Lung (tissue), 12 donors: ENCODE measurements around the gene ZNF521. TPM values are rescaled to one million over a fixed set of nuclear protein-coding genes. Genes with fewer than 3 reads are reported as not detected.

Experiments
- ATAC-seq: fragments of 200-7000 bp; cut with Tn5 transposase; one replicate; pipeline ENCODE4 v1.9.1; 2020; ENCODE audit warnings: moderate number of reproducible peaks; ENCODE audit not compliant: insufficient read depth, low FRiP score
- DNase-seq, 3 donors: peaks; one replicate each; pipeline ENCODE4 v3.0.0-alpha.2; 2013 to 2017
- H3K27ac ChIP-seq, 2 donors: one replicate each; pipeline ENCODE4 v1.5.1; 2013; ENCODE audit warnings: mild to moderate bottlenecking in 2 of 2, moderate library complexity in 2 of 2, control low read depth in 1 of 2, inconsistent platforms in 1 of 2, low read depth in 1 of 2, low read length in 1 of 2
- H3K27me3 ChIP-seq, 3 donors: one replicate each; pipeline ENCODE4 v1.5.1; 2013; ENCODE audit warnings: low read length in 2 of 3; ENCODE audit not compliant: control insufficient read depth in 3 of 3, insufficient read depth in 3 of 3
- H3K36me3 ChIP-seq, 4 donors: one replicate each; pipeline ENCODE4 v1.5.1; 2013; ENCODE audit warnings: low read length in 4 of 4, mild to moderate bottlenecking in 1 of 4, moderate library complexity in 1 of 4; ENCODE audit not compliant: control insufficient read depth in 4 of 4, insufficient read depth in 4 of 4
- H3K4me1 ChIP-seq, 5 donors: one replicate each; pipeline ENCODE4 v1.5.1; 2013; ENCODE audit warnings: low read length in 5 of 5, mild to moderate bottlenecking in 2 of 5, moderate library complexity in 1 of 5; ENCODE audit not compliant: control insufficient read depth in 5 of 5, insufficient read depth in 5 of 5
- H3K4me3 ChIP-seq: one replicate; pipeline ENCODE4 v1.5.1; 2013; ENCODE audit warnings: mild to moderate bottlenecking, control low read depth, moderate library complexity
- H3K9ac ChIP-seq, 2 donors: one replicate each; pipeline ENCODE4 v1.5.1; 2013; ENCODE audit warnings: low read length in 2 of 2, control low read depth in 1 of 2; ENCODE audit not compliant: insufficient read depth in 1 of 2
- H3K9me3 ChIP-seq, 4 donors: one replicate each; pipeline ENCODE4 v1.5.1; 2013; ENCODE audit warnings: low read length in 3 of 4, mild to moderate bottlenecking in 1 of 4, moderate library complexity in 1 of 4; ENCODE audit not compliant: control insufficient read depth in 4 of 4, insufficient read depth in 3 of 4
- CTCF ChIP-seq: IDR thresholded peaks from 2 replicates; pipeline ENCODE4 v1.5.1; 2012; ENCODE audit warnings: mild to moderate bottlenecking; ENCODE audit errors: control extremely low read depth, extremely low read depth
- WGBS, 2 donors: extraction: QIAGEN DNeasy Blood & Tissue Kit; methylation state at CpG; one replicate each; pipeline ENCODE4 v1.1.7; 2013; 5-methylcytosine and 5-hydroxymethylcytosine counted together
- polyA plus RNA-seq, 2 donors: library from polyadenylated mRNA; stranded (reverse); fragments of 200-250 nt; gene quantifications; one replicate each; pipeline ENCODE4 v1.2.1, GENCODE V29; 2013
- total RNA-seq, 2 donors: library from RNA; depleted of rRNA in 1 of 2; stranded (reverse); fragments of >200 nt in 1 of 2; gene quantifications; one replicate each; pipeline ENCODE4 v1.2.1, GENCODE V29; 2014 to 2021
- donor health status: control.
- donor health status: control.
- donor health status: Bipolar disorder and iron deficiency.
- donor health status: healthy.
- donor health status: DM: yes; HTN: yes; CAD: no.

ZNF521 gene
- total and polyA plus RNA-seq, 4 donors = 1.5 to 48.8 (median 10.7) TPM

DNA sequence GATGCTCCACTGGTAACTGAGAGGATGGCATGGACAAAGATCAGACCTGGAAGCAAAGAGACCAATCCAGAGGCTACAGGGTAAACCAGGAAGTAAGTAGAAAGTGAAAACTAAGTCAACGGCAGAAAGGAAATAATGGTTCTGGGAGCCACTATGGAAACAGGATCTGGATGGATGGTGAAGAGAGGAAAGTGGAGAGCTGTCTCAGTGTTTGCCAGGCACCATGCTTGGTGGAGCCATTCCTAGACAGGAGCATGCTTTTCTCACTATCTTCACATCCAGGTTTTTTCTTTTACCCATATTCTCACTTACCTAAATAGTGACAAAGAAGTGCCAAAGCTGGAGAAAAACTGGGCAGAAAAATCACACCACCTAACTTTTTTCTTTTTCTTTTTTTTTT lies 22.2 kb downstream of the ZNF521 start:
- TF ChIP-seq CTCF = no peak
- 14 to 38% methylated on average over 1 of the region's 1 CpG for WGBS, 2 donors
- Histone ChIP-seq H3K4me3 (no peak overlapping the region), H3K9me3 (no peaks in the 10 kb centered on the region), H3K27me3 (no peaks in the 10 kb centered on the region), H3K36me3 (no peaks in the 10 kb centered on the region), H3K27ac (no peak overlapping the region), H3K9ac (no peak overlapping the region), H3K4me1 (peaks cover 5 to 33% (median 19%) of the 10 kb centered on the region in 5 donors)
- DNase-seq (no peak), ATAC-seq (no peak)

DNA sequence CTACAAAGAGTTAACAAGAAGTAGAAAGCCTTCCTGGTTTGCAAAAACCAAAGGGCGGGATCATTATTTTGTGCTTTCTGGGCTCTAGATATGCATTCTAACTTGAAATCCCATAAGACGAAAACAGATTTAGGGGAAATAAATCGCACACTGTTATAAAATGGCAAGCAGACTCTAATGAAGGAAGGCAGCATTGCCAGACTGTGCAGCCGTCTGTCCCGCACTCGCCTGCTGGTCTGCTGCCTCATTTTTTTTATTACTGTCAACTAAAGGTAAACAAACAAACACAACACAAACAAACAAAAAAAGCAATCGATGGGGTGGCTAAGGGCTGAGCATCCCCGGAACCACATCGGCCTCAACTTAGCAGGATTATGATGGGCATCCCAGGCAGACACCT lies 24.4 kb downstream of the ZNF521 start:
- Histone ChIP-seq H3K9me3 (no peaks in the 10 kb centered on the region), H3K36me3 (no peaks in the 10 kb centered on the region), H3K4me3 (no peak overlapping the region), H3K4me1 (peaks cover 5 to 34% (median 19%) of the 10 kb centered on the region in 5 donors), H3K27ac (no peak overlapping the region), H3K27me3 (no peaks in the 10 kb centered on the region), H3K9ac (no peak overlapping the region)
- ATAC-seq (no peak), DNase-seq (peak in 1 of 3 donors; percentile 30)
- WGBS, 2 donors = 36 to 42% methylated on average over 9 of the region's 9 CpGs
- no peak for TF ChIP-seq CTCF

GRCh38 chr18:25326361-25326952 lies 25.5 kb downstream of the ZNF521 start:
- no peak for ATAC-seq
- no peaks in the 10 kb centered on the region for H3K9me3 ChIP-seq
- 69 to 80% methylated on average over 4 of the region's 4 CpGs for WGBS, 2 donors
- no peak overlapping the region for H3K9ac ChIP-seq
- no peaks in the 10 kb centered on the region for H3K27me3 ChIP-seq
- H3K4me1 ChIP-seq = peaks cover 5 to 32% (median 17%) of the 10 kb centered on the region in 5 donors
- no peak overlapping the region for H3K4me3 ChIP-seq
- peaks cover 0 to 6% (median 2%) of the 10 kb centered on the region in 4 donors for H3K36me3 ChIP-seq
- peak overlapping the region in 1 of 2 donors; percentile 21 for H3K27ac ChIP-seq
- DNase-seq = peak in 2 of 3 donors; percentile 55 to 56
- TF ChIP-seq CTCF = no peak

DNA sequence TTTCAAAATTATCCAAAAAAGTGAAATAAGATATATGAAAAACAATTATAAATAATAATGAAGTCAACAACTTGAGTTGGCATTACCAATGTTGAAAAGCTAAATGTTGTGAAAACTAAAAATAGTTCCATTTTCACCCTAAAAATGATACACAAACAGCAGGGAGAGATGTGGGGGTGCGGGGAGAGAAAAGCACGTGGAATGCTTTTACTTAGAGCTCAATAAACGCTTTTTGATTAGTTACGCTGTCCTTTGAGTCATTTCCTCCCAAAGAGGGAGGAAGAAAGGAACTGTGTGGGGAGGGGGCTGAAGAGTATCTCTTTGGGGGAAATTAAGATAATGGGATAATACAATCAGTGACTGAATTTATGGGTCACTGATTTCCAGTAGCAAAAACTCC lies 29.2 kb downstream of the ZNF521 start:
- no peak for ATAC-seq
- DNase-seq = no peak
- no peak overlapping the region for H3K27ac ChIP-seq
- WGBS, 2 donors = 73 to 76% methylated on average over 4 of the region's 4 CpGs
- H3K4me1 ChIP-seq = peaks cover 4 to 28% (median 13%) of the 10 kb centered on the region in 5 donors
- no peak overlapping the region for H3K4me3 ChIP-seq
- no peaks in the 10 kb centered on the region for H3K9me3 ChIP-seq
- H3K9ac ChIP-seq = no peak overlapping the region
- H3K27me3 ChIP-seq = no peaks in the 10 kb centered on the region
- H3K36me3 ChIP-seq = peaks cover 0 to 17% (median 6%) of the 10 kb centered on the region in 4 donors
- no peak for TF ChIP-seq CTCF
